NCI-H2107 (cell line): ENCODE results near the gene DAAM1.

Experiments used
- DNase-seq: peaks from one replicate; lab custom pipeline; 2025; lab: John Stamatoyannopoulos, UW

Gene DAAM1

GRCh38 chr14:59341858-59342477, 153.5 kb downstream of the DAAM1 start:
- no peak for DNase-seq

DNA sequence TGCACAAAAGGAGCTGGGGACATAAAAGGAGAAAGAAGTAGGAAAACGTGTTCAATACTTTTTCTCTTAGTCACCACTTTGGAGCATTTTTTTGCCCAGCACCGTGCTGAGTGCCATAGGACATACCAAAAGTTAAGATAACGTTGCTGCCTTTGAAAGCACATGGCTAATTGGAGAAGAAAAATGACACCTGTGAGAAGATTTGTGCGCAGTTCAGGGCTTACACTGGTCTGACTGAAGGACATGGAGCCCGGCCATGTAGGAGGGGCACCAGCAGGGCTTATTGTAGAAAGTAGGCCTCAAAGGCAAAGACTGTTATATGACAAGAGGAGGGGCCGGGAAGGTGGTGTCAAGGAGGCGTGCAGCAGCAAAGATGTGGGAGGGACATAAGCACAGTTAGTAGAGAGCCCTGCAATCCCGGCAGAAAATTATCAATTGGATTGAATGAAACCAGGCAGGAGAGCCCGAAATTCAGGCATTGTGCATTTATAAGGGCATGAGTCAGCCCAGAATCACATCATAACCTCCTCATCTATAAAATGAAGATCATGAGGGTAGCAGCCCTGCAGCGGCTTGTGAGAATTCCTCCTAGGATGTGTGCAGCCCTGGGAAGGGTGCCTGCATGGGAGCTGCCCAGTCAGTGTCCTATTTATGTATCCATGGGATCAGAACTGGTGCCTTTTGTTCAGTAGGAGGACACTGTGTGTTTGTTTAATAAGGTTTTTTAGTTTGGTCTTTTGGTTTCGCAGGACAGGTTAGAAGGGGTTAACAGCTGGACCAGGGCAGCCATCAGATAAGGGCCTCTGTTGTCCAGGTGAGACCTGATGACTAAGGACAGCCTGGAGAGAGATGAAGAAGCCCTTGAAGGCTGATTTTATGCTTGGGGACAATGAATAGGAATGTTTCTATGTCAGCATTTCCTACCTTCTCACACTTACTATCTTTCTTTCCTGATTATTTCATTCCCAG, 154.3 kb downstream of the DAAM1 start:
- no peak for DNase-seq

DNA sequence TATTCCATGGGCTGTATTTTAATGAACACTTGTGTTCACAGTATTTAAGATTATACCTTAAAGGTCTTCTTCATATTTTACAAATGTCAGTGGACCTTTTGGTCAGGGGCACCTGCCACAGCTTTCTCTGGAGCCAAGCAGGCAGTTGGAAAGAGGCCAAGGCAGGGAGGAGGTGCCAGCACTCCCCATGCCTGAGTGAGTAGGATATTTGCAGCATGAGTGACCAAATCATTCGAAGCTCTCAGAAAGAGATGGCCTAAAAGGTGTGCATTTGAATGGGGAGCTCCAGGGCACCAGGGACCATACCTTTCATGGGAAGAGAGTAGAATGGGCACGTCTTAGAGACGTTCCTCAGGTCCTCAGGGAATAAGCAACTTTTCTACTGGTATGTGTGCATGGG, 155.1 kb downstream of the DAAM1 start:
- DNase-seq, result peak; percentile 39

- DNase-seq, result no peak
Measured at GRCh38 chr14:59344016-59344415, 155.5 kb downstream of the DAAM1 start.

DNA sequence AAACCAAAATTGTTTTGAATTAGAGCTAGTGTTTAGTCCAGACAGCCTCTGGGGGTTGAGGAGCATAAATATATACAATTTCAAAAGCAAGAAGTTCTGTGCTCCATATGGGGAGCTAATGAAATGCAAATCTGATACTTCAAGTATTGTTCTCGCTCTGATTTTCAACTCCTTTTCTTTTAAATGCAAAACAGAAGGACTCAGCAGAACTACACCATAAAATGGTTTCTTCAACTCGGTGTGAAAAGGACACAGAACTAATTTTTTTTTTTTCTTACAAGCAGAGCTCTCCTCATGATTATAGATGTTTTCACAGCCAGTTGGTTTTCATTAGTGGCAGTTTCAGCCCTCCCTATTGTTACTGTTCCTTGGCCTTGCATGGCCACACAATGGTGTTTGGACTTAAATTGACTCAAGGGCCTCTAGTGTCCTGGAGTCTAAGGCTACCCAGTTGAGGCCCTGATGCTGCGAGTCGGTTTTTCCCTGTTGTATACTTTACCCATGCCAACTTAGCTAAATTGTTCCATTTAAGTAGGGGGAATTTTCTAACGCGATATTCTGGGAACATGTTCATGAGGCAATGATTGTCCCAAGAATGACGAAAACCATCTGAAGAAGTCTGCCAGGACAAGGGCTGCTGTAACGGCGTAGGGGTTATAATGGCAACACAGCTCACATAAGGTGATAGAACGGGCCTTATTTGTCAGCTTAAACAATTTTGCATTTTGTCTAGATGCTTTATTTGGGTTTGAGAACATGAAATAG, 156.4 kb downstream of the DAAM1 start:
- DNase-seq, result no peak

DNA sequence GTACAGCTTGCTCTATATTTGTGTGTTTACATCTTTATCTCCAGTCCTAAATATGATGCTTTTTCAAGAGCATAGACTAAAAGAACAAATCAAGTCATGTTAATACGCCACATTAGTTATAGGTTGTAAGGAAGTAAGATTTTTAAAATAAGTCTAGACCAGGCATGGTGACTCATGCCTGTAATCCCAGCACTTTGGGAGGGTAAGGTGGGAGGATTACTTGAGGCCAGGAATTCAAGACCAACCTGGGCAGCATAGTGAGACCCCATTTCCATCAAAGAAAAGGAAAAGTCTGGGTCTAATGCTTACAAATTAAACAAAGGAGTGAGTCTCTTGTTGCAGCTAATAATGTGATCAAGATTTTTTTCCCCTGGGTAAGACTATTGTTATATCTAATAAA, 157.9 kb downstream of the DAAM1 start:
- no peak for DNase-seq

- DNase-seq, result no peak
Measured at GRCh38 chr14:59346796-59347510, 158.5 kb downstream of the DAAM1 start.

- no peak for DNase-seq
Measured at GRCh38 chr14:59347511-59347900, 159.0 kb downstream of the DAAM1 start.

- DNase-seq, result no peak
Measured at GRCh38 chr14:59347915-59348314, 159.4 kb downstream of the DAAM1 start.

GRCh38 chr14:59349258-59349701, 160.8 kb downstream of the DAAM1 start:
- no peak for DNase-seq

- DNase-seq, result no peak
Measured at GRCh38 chr14:59352961-59353360, 164.5 kb downstream of the DAAM1 start.

- DNase-seq, result no peak
Measured at GRCh38 chr14:59354666-59355065, 166.2 kb downstream of the DAAM1 start.

DNA sequence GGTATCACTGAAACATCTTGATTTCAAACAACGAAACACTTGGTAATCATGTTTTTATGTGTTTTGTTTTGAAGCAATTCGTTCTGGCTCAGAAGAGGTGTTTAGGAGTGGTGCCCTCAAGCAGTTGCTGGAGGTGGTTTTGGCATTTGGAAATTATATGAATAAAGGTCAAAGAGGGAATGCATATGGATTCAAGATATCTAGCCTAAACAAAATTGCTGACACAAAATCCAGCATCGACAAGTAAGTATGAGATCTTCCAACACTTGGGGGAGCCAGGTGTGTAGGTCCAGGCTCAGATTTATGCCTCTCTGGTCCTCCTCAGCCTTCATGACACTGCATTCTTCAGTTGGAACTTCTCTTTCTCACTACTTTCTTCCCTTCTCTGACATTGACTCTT, 166.6 kb downstream of the DAAM1 start:
- DNase-seq, result no peak

GRCh38 chr14:59356312-59356711, 167.8 kb downstream of the DAAM1 start:
- peak; percentile 83 for DNase-seq

DNA sequence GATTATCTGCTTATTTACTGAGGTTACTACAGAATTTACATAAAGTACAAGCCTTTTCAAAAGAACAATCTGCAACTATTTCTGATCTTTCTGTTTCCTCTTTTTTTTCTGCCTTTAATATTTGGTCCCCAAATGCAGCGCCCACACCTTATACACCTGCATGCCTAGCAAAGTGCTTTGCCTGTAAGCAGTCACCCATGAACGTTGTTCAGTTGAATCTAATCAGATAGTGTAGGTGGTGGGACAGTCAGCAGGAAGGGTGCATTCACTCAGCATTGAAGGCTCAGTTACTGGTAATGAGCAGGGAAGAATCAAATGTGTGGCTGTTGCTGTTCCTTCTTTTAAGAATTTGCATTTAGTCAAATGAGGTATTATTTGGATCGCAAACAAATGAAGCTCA, 168.3 kb downstream of the DAAM1 start:
- no peak for DNase-seq

- no peak for DNase-seq
Measured at GRCh38 chr14:59358102-59358501, 169.6 kb downstream of the DAAM1 start.

- DNase-seq, result no peak
Measured at GRCh38 chr14:59358784-59359183, 170.3 kb downstream of the DAAM1 start.

GRCh38 chr14:59359431-59360124, 171.1 kb downstream of the DAAM1 start:
- peak; percentile 75 for DNase-seq

- DNase-seq, result no peak
Measured at GRCh38 chr14:59360233-59360632, 171.8 kb downstream of the DAAM1 start.

- peak; percentile 98 for DNase-seq
Measured at GRCh38 chr14:59360923-59361794, 172.7 kb downstream of the DAAM1 start.
